Measurements from ENCODE around the gene IBTK. TPM values are rescaled to one million over a fixed set of nuclear protein-coding genes. Genes with fewer than 3 reads are reported as not detected.
"Not testable (repeated sequence)": the region's sequence is repeated elsewhere in the genome, so short reads cannot be mapped to it uniquely, and the experiment has no call there.

Gene IBTK
- total and polyA plus RNA-seq, 8 donors: 12.9 to 22.7 (median 20.4) TPM

GRCh38 chr6:82142524-82142923, 105.0 kb downstream of the IBTK start:
- ATAC-seq (no peak), DNase-seq (no peak), FAIRE-seq (no peak)
- Histone ChIP-seq H3K36me3 (no peaks in the 10 kb centered on the region), H3K9me3 (no peaks in the 10 kb centered on the region), H3K4me3 (no peak overlapping the region), H3K27me3 (peaks cover 0 to 3% (median 0%) of the 10 kb centered on the region in 4 donors), H3K27ac (no peak overlapping the region), H3K4me1 (peaks cover 11 to 13% (median 13%) of the 10 kb centered on the region in 3 donors)
- TF ChIP-seq CTCF (IDR thresholded peaks at IDR 0.05): no peak
- intact Hi-C loops (cut with DNase I): no loop called here
- WGBS, 2 donors: 99% methylated on average over 4 of the region's 4 CpGs

- intact Hi-C loops (cut with DNase I): no loop called here
- H3K9me3 ChIP-seq: no peaks in the 10 kb centered on the region
- WGBS, 2 donors: 74 to 76% methylated on average over 8 of the region's 8 CpGs
- H3K27ac ChIP-seq: no peak overlapping the region
- no peak for DNase-seq
- FAIRE-seq: no peak
- no peak for ATAC-seq
- no peaks in the 10 kb centered on the region for H3K4me1 ChIP-seq
- no peak for TF ChIP-seq CTCF (IDR thresholded peaks at IDR 0.05)
- no peak overlapping the region for H3K4me3 ChIP-seq
- H3K27me3 ChIP-seq: peaks cover 0 to 3% (median 0%) of the 10 kb centered on the region in 4 donors
- no peaks in the 10 kb centered on the region for H3K36me3 ChIP-seq
These were observed 109.3 kb downstream of the IBTK start for GRCh38 chr6:82138075-82138791.

- Histone ChIP-seq H3K27me3 (no peaks in the 10 kb centered on the region), H3K9me3 (no peaks in the 10 kb centered on the region), H3K4me1 (no peaks in the 10 kb centered on the region), H3K27ac (no peak overlapping the region), H3K4me3 (no peak overlapping the region), H3K36me3 (no peaks in the 10 kb centered on the region)
- FAIRE-seq (no peak), DNase-seq (no peak), ATAC-seq (no peak)
- no peak for TF ChIP-seq CTCF (IDR thresholded peaks at IDR 0.05)
- 63 to 64% methylated on average over 2 of the region's 2 CpGs for WGBS, 2 donors
- intact Hi-C loops (cut with DNase I): no loop called here
These were observed 116.1 kb downstream of the IBTK start for GRCh38 chr6:82131441-82131840.

GRCh38 chr6:82129797-82130196, 117.7 kb downstream of the IBTK start:
- FAIRE-seq: no peak
- Histone ChIP-seq H3K4me3 (no peak overlapping the region), H3K27ac (no peak overlapping the region), H3K4me1 (no peaks in the 10 kb centered on the region), H3K9me3 (no peaks in the 10 kb centered on the region), H3K36me3 (no peaks in the 10 kb centered on the region), H3K27me3 (no peaks in the 10 kb centered on the region)
- no peak for ATAC-seq
- no peak for TF ChIP-seq CTCF (IDR thresholded peaks at IDR 0.05)
- WGBS, 2 donors: 29 to 36% methylated on average over 3 of the region's 3 CpGs
- intact Hi-C loops (cut with DNase I): no loop called here
- DNase-seq: no peak

GRCh38 chr6:82128973-82129372, 118.6 kb downstream of the IBTK start:
- H3K27ac ChIP-seq; FAIRE-seq; DNase-seq; H3K36me3 ChIP-seq; ATAC-seq; H3K9me3 ChIP-seq; H3K27me3 ChIP-seq; H3K4me3 ChIP-seq; H3K4me1 ChIP-seq; intact Hi-C loops (cut with DNase I): not testable (repeated sequence)
- 83 to 89% methylated on average over 9 of the region's 9 CpGs for WGBS, 2 donors
